ENCODE results near the gene YPEL2. TPM values are rescaled to one million over a fixed set of nuclear protein-coding genes. Genes with fewer than 3 reads are reported as not detected.
A peak's percentile ranks its signal among the peaks of the same experiment; 100 is the strongest.

Gene YPEL2
- total RNA-seq, 1 donor = 7.8 TPM

DNA sequence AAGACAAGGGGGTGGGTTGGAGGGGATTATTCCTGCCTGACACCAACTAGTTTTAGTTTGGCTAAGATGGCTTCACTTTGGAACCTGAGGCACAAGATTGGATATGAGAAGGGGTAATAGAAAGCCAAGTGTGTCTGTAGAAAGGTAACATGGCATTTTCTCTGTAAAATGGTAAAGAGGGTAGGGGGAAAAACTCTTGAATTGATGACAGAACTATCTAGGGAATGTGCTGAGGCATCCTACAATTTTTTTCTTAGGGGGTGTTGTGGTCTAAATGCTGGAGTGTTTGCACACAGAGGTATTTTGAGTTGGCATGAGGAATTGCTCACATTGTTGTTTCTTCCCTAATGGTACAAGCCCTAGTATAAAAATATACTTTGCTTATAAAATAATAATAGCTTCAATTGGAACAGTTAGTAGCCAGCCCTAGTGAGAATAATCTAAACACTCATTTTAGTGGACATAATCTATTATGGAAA is 25.8 kb downstream of the YPEL2 start:
- no peak for DNase-seq (ENCODE audit: low read depth)
- TF ChIP-seq, protein P1, sequence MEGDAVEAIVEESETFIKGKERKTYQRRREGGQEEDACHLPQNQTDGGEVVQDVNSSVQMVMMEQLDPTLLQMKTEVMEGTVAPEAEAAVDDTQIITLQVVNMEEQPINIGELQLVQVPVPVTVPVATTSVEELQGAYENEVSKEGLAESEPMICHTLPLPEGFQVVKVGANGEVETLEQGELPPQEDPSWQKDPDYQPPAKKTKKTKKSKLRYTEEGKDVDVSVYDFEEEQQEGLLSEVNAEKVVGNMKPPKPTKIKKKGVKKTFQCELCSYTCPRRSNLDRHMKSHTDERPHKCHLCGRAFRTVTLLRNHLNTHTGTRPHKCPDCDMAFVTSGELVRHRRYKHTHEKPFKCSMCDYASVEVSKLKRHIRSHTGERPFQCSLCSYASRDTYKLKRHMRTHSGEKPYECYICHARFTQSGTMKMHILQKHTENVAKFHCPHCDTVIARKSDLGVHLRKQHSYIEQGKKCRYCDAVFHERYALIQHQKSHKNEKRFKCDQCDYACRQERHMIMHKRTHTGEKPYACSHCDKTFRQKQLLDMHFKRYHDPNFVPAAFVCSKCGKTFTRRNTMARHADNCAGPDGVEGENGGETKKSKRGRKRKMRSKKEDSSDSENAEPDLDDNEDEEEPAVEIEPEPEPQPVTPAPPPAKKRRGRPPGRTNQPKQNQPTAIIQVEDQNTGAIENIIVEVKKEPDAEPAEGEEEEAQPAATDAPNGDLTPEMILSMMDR (IDR thresholded peaks at IDR 0.05; ENCODE audit: insufficient read depth, low read depth, low read length) = no peak
- no peak overlapping the region for H3K4me3 ChIP-seq (ENCODE audit: low read depth, low read length)

DNA sequence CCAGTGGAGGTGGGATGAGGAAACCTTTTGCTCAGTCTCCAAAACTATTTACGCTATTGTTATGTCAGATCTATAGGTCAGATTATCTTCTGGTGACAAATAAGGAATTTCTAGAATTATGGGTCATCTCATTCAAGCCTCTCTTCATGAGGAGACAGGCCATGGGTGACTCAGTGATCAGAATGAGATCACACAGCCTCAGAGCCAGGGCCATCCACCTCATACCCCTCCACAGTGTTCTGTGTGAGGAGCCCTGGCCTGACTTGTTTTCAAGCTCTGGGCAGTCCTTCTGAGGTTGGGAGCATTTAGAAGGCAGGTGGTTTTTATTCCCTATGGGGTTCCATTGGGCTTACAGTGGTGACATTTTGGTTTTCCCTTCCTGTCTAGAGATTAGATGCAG is 26.5 kb downstream of the YPEL2 start:
- TF ChIP-seq, protein P1 (IDR thresholded peaks at IDR 0.05; ENCODE audit: insufficient read depth, low read depth, low read length) = no peak
- H3K4me3 ChIP-seq (ENCODE audit: low read depth, low read length) = no peak overlapping the region
- DNase-seq (ENCODE audit: low read depth) = peak; percentile 23

DNA sequence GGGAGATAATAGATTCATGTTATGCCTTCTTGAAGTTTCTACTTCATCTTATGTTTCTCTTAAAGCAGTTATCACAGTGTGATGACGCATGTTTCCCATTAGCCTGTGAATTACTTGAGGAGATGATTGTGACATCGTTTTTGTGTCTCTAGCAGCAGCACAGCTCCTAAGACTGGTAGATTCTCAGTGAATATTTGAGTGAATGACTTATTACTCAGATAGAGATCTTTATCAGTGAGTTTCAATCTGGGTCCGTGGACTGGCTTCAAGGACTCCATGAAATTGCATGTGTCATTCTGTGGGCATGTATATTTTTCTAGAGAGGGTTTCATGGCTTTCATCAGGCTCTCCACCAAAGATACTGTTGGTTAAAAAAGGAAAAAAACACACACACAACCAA is 29.9 kb downstream of the YPEL2 start:
- TF ChIP-seq, protein P1 (IDR thresholded peaks at IDR 0.05; ENCODE audit: insufficient read depth, low read depth, low read length) = no peak
- DNase-seq (ENCODE audit: low read depth) = peak; percentile 96

DNA sequence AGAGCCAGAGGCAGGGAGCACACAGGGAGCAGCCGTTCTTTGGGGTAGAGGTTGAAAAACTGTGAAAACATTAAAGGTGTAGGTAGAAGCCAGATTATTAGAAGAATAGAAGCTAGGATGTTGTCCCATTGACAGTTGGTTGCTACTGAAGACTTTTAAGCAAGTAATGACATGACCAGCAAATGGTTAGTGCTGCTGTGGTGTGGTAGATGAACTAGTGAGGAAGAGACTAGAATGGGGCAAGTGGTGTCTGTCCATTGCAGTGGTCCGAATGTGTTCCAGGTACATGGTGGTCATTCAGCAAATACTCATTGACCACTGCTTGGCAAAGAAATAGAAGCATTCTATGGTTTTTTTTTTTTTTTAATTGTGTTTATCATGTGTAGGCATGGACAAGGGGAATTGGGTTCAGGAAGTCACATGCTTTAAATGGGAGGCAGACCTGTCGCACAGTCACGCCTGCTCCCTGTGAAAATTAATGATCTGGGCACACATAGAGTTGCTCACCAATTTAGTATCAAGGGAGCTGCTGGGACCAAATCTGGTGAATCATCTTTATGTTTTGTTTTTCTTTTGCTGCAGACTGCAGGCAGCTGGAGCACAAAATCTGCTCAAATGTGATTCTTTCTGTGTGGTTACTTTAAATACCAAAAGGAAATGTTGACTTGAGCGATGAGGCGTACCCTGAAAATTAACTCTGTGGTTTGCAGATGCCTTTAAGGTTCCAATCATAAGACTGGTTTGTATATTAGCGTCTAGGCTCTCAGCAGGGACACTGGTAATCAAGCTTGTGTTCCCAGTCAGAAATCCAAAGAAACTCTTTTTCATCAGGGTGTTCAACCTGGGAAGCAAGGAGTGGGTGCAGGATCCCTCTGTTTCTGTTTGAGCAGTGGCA is 30.7 kb downstream of the YPEL2 start:
- TF ChIP-seq, protein P1 (IDR thresholded peaks at IDR 0.05; ENCODE audit: insufficient read depth, low read depth, low read length) = no peak
- no peak overlapping the region for H3K4me3 ChIP-seq (ENCODE audit: low read depth, low read length)
- peak; percentile 95 for DNase-seq (ENCODE audit: low read depth)

More for the DNA sequence above, 29.9 kb downstream of the YPEL2 start:
- no peak overlapping the region for H3K4me3 ChIP-seq (ENCODE audit: low read depth, low read length)

DNA sequence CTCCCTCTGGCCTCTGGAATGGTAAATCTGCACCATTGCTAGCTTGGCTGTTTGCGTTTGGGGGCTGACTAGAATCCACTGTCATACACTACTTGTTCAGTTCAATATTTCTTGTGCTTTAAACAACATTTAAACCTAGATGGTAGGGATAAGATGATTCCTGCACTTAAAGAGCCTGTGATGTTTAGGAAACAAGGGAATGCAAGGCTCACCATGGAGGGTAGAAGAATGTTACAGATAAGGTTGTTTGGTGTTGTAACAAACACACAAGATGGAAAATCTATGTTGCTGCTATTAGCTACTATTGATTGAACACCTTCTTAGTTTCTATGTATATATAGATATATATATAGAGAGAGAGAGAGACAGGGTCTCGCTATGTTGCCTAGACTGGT is 31.4 kb downstream of the YPEL2 start:
- no peak overlapping the region for H3K4me3 ChIP-seq (ENCODE audit: low read depth, low read length)
- TF ChIP-seq, protein P1 (IDR thresholded peaks at IDR 0.05; ENCODE audit: insufficient read depth, low read depth, low read length) = no peak
- no peak for DNase-seq (ENCODE audit: low read depth)

DNA sequence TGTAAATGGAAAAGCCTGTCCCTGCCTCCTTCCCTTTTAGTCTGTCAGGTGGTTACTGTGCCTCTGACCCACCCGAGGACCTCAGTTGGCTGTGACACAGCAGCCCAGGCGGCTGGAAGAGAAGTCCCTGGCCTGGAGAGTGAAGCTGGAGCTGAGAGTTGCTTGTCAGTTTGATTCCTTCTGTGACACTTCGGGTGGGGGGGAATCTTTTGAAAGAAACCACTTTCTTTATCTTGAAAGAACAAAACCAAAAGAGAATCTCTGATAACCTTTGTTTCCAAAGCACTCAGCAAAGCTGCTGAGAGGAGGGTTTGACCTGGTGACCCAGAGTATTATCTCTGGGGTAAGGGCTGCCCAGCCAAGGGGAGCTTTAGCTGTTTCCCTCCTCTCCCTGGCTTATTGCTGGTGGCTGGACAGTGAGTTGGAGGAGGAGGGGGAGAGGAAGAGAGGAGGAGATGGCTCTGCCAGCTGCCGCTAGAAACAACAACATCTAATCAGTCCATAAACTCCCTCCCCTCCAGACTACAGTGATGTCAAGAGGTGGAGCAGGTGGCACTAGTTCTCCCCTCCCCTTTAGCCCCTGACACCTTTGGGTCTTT is 34.0 kb downstream of the YPEL2 start:
- TF ChIP-seq, protein P1 (IDR thresholded peaks at IDR 0.05; ENCODE audit: insufficient read depth, low read depth, low read length) = no peak
- peak; percentile 55 for DNase-seq (ENCODE audit: low read depth)

More for the DNA sequence above, 34.0 kb downstream of the YPEL2 start:
- no peak overlapping the region for H3K4me3 ChIP-seq (ENCODE audit: low read depth, low read length)

Measured in fibroblast of villous mesenchyme (primary cell).